HG02885 (cell line): ENCODE measurements around the gene GATA6.

Experiments used
- ATAC-seq: cut with Tn5 transposase; IDR thresholded peaks from one replicate; pipeline ENCODE4 v1.9.1; 2021; ENCODE audit warnings: mild to moderate bottlenecking; ENCODE audit not compliant: unreplicated experiment, poor library complexity

The GATA6 gene

DNA sequence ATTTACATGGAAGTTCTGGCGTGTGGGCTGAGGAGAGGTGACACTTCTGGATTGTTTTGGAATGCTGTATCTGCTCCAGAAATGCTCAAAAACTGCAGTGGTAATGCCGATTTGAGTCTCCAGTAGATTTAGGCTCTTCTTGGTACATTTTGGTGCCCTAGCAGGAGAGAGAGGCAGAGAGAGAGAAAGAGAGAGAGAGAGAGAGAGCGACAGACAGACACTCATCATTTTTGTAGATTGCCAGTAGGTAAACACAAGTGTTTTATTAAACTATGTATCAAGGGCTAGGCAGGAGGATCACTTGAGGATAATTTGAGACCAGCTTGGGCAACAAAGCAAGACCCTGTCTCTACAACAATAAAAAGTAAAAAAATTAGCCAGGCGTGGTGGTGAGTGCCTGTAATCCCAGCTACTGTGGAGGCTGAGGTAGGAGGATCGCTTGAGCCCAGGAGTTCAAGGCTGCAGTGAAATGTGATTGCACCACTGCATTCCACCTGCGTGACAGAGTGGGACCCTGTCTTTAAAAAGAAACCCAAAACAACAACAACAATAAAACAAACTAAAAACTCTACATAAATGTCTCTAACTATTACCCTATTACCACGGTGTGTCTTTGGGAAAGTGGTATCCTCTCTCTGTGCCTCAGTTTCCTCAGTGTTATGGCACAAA lies 60.2 kb downstream of the GATA6 start:
- no peak for ATAC-seq

GRCh38 chr18:22230471-22230945 lies 61.1 kb downstream of the GATA6 start:
- no peak for ATAC-seq

- ATAC-seq: no peak
Measured at GRCh38 chr18:22233266-22233665, 63.9 kb downstream of the GATA6 start.

- no peak for ATAC-seq
Measured at GRCh38 chr18:22238036-22238435, 68.6 kb downstream of the GATA6 start.

GRCh38 chr18:22238681-22239080 lies 69.3 kb downstream of the GATA6 start:
- ATAC-seq: no peak

DNA sequence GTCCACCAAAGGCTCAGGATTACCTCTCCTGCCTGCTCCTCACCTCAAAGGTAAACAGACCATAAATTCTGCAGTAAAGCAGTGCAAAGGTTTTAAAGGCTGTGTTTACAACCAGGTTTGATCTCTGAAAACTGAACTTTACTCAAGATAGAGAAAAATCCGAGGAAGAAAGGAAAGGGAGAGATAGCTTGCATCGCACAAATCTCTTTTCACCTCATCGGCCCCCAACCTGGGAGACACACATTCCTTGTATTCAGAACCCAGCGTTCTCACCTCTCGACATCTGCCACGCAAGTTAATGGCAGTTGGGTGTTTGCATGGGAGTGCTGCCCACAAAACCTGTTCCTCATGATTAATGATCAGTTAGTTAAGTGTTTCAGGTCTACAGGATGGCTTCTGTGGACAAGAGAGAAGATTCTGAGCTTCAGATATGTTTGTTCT lies 72.6 kb downstream of the GATA6 start:
- ATAC-seq: no peak

DNA sequence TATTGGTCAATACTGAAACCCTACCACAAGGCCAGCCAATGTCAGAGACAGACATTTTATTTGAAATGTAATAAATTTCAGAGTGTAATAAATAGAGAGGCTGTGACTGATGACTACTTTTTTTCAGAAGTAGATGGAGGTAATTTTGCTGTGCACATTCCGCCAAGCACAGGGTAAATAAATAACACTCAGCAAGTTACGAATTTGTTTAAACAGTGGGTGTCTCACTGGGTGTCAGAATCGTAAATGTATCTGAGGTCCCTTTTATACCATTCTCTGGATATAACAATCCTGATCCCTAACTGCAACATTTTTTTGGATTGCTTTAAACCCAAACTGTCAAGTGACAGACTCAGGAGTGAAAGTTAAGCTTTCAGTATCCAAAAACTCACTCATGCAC lies 74.1 kb downstream of the GATA6 start:
- ATAC-seq: no peak

- ATAC-seq: no peak
Measured at GRCh38 chr18:22250026-22250425, 80.6 kb downstream of the GATA6 start.

GRCh38 chr18:22250591-22250996 lies 81.2 kb downstream of the GATA6 start:
- no peak for ATAC-seq
